Dermis microvascular lymphatic vessel endothelial cell (primary cell): Measurements from ENCODE around the gene ZNF581. TPM values are rescaled to one million over a fixed set of nuclear protein-coding genes. Genes with fewer than 3 reads are reported as not detected.

Experiments used
- DNase-seq, 2 donors: peaks; one replicate each; pipeline versions ENCODE4 v3.0.0 to v3.0.0-alpha.2; 2010; ENCODE audit warnings: low read depth in 2 of 2
- total RNA-seq: library from RNA; depleted of rRNA; stranded (reverse); fragments of >200 nt; gene quantifications from 2 replicates; pipeline ENCODE4 v1.2.1, GENCODE V29; 2014

The ZNF581 gene
- total RNA-seq, 1 donor from 2014 or later = 20.0 TPM

DNA sequence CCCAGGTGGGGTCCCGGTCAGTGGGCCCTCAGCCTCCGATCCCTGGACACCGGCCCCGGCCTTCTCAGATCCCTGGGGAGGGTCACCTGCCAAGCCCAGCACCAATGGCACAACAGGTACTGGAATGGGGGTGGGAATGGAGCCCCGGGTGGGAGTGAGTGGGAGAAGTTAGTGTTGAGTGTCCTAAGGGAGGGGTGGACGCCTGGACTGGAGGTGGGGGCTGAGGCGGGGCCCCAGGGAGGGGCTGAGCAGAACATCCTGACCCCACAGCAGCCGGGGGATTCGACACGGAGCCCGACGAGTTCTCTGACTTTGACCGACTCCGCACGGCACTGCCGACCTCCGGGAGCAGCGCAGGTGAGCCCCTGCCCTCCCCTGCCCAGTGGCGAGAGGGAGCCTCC, 49.2 kb downstream of the ZNF581 start:
- DNase-seq = no peak

DNA sequence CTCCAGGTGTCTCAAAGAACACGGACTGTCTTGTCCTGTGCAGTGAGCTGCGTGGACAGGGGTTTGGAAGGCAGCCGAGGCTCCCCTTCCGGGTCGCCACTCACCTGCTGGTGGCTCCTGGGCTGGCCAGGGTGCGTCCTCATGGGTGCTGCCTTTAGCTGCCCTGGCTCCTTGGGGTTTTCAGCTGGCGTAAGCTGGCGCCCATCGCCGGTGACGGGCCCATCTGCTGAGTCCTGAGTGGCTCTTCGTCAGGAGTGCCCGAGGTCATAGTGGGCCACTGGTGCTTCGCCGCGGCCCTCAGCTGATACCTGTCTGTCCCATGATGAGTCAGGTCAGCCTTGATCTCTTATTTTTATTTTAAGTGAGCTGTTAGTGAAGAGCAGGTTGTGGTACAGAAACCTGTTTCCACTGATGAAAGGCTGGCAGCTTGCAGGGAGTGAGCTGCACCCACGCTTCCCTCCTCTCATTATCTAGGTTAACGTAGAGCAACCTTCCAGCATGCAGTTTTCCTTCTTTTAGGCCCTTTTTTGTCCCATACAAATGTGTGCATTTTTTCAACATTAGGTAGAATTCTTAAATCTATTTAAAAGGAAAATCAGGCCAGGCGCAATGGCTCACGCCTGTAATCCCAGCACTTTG, 50.0 kb downstream of the ZNF581 start:
- no peak for DNase-seq

DNA sequence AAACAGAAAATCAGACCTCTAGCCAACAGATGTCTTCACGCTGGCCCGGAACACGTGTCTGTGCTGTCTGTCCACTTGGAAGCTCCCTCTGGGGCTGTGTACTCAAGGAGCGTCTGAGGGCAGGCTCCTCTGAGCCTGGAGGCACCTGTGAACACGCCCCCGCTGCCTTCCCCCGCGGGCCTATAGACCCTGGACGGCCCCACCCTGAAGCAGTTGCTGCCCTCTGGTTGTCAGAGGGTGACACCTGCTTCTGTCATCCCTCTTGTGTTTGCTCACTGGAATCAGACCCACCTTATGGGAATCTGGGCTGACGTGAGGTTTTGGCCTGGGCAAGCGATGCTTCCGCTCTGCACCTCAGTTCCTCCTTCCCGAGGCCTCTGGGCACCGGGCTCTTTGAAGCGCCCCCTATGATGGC, 50.8 kb downstream of the ZNF581 start:
- DNase-seq = no peak

DNA sequence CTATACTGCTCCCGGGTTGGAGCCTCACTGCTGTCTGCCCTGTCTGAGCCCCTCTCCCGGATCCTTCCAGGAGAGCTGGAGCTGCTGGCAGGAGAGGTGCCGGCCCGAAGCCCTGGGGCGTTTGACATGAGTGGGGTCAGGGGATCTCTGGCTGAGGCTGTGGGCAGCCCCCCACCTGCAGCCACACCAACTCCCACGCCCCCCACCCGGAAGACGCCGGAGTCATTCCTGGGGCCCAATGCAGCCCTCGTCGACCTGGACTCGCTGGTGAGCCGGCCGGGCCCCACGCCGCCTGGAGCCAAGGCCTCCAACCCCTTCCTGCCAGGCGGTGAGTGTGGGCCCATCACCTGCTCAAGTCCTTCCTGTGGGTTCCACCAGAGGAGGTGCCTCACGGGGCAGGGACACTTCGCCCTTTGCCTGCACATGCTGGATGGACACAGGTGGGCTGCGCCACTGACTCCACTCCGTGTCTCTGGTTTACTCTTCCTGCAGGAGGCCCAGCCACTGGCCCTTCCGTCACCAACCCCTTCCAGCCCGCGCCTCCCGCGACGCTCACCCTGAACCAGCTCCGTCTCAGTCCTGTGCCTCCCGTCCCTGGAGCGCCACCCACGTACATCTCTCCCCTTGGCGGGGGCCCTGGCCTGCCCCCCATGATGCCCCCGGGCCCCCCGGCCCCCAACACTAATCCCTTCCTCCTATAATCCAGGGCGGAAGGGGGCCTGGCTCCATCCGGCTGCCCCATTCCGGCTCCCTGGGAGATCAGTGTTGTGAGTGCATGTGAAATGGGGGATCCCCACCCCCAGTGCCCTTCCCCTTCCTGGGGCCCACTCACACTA, 51.4 kb downstream of the ZNF581 start:
- no peak for DNase-seq

Other genes with a start within 250 kb of the ZNF581 start
- gene UBE2S, start 235.9 kb upstream of the ZNF581 start, total RNA-seq = 40.6 and 54.6 TPM in 2 replicates
- gene SHISA7, start 200.3 kb upstream of the ZNF581 start, total RNA-seq = not detected in 2 replicates
- gene ISOC2, start 182.0 kb upstream of the ZNF581 start, total RNA-seq = 61.0 and 75.9 TPM in 2 replicates
- not detected in 2 replicates for gene C19orf85, start 178.9 kb upstream of the ZNF581 start, total RNA-seq
- 0.77 and 2.1 TPM in 2 replicates for gene ZNF628, start 167.0 kb upstream of the ZNF581 start, total RNA-seq
- gene NAT14, start 158.5 kb upstream of the ZNF581 start, total RNA-seq = 8.9 and 9.1 TPM in 2 replicates
- under 0.01 and 0.13 TPM in 2 replicates for gene SSC5D, start 155.2 kb upstream of the ZNF581 start, total RNA-seq
- gene SBK2, start 106.5 kb upstream of the ZNF581 start, total RNA-seq = not detected in 2 replicates
- gene SBK3, start 98.1 kb upstream of the ZNF581 start, total RNA-seq = 0.13 and 0.26 TPM in 2 replicates
- gene ZNF579, start 62.8 kb upstream of the ZNF581 start, total RNA-seq = 1.9 and 3.5 TPM in 2 replicates
- 2.6 and 3.3 TPM in 2 replicates for gene FIZ1, start 44.1 kb upstream of the ZNF581 start, total RNA-seq
- gene ZNF524, start 43.4 kb upstream of the ZNF581 start, total RNA-seq = 6.9 and 11.9 TPM in 2 replicates
- gene ZNF865, start 38.0 kb upstream of the ZNF581 start, total RNA-seq = 0.39 and 1.5 TPM in 2 replicates
- 3.3 and 4.9 TPM in 2 replicates for gene ZNF784, start 19.1 kb upstream of the ZNF581 start, total RNA-seq
- gene ZNF580, start 2.6 kb upstream of the ZNF581 start, total RNA-seq = 1.0 and 3.0 TPM in 2 replicates
- gene CCDC106, start 4.6 kb downstream of the ZNF581 start, total RNA-seq = 4.6 and 9.5 TPM in 2 replicates
- 84.0 and 95.8 TPM in 2 replicates for gene U2AF2, start 11.4 kb downstream of the ZNF581 start, total RNA-seq
- gene EPN1, start 31.6 kb downstream of the ZNF581 start, total RNA-seq = 25.0 and 59.2 TPM in 2 replicates
- gene NLRP9, start 94.8 kb downstream of the ZNF581 start, total RNA-seq = not detected in 2 replicates
- 1.3 and 3.4 TPM in 2 replicates for gene RFPL4A, start 115.4 kb downstream of the ZNF581 start, total RNA-seq
- gene RFPL4AL1, start 125.5 kb downstream of the ZNF581 start, total RNA-seq = 0.51 TPM in 1 of 2 replicates, not detected in the other
- gene NLRP11, start 188.3 kb downstream of the ZNF581 start, total RNA-seq = under 0.01 TPM in 2 replicates
- not detected in 2 replicates for gene NLRP4, start 192.9 kb downstream of the ZNF581 start, total RNA-seq